GM18951 (cell line): ENCODE data around the gene D2HGDH.
"Not testable (repeated sequence)": the region's sequence is repeated elsewhere in the genome, so short reads cannot be mapped to it uniquely, and the experiment has no call there.

Source experiments
- POLR2A ChIP-seq: IDR thresholded peaks from 4 replicates; pipeline ENCODE4 v1.6.1; 2011; ENCODE audit warnings: mild to moderate bottlenecking; ENCODE audit not compliant: insufficient read length, insufficient read depth; ENCODE audit errors: extremely low read depth
- in situ Hi-C: fragments of 300-500 bp; cut with MboI; formaldehyde crosslinking; loops from one replicate; pipeline ENCODE4 v1.12.0; 2022; ENCODE audit warnings: low sequenced_read_pairs, mixed read lengths, inconsistent platforms; ENCODE audit not compliant: unreplicated experiment

D2HGDH gene

DNA sequence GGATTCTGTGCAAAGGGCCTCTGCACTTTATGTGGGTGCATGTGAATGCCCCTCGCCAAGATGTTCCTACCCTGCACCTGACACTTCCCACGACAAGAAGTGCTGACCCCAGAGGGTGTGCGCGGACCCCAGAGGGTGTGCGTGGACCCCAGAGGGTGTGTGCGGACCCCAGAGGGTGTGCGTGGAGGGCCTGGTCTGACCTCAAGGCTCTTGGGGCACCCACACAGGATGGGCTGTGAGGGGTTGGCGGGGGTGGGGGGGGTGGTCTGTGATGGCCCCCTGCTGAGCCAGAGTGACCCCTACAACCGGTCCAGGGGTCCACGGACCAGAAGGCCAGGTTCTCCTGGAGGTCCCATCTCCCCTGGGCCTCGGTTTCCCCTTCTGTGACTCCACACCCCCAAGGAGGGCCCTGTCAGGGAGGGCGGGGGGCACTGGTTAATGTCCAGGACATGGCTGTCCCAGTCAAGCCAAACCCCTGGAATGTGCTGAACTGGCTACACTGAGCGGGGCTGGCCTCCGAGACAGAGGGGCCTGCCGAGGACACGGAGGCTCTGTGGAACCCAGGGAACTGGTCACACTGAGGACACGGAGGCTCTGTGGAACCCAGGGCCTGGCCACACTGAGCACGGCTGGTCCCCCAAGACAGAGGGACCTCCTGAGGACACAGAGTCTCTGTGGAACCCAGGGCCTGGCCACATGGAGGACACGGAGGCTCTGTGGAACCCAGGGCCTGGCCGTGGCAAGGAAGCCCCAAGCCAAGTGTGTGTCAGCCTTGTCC lies 77.7 kb downstream of the D2HGDH start:
- in situ Hi-C loops = no loop called here
- TF ChIP-seq POLR2A = no peak

- in situ Hi-C loops = no loop called here
- TF ChIP-seq POLR2A = no peak
Observed at GRCh38 chr2:241812730-241813643, 78.6 kb downstream of the D2HGDH start.

DNA sequence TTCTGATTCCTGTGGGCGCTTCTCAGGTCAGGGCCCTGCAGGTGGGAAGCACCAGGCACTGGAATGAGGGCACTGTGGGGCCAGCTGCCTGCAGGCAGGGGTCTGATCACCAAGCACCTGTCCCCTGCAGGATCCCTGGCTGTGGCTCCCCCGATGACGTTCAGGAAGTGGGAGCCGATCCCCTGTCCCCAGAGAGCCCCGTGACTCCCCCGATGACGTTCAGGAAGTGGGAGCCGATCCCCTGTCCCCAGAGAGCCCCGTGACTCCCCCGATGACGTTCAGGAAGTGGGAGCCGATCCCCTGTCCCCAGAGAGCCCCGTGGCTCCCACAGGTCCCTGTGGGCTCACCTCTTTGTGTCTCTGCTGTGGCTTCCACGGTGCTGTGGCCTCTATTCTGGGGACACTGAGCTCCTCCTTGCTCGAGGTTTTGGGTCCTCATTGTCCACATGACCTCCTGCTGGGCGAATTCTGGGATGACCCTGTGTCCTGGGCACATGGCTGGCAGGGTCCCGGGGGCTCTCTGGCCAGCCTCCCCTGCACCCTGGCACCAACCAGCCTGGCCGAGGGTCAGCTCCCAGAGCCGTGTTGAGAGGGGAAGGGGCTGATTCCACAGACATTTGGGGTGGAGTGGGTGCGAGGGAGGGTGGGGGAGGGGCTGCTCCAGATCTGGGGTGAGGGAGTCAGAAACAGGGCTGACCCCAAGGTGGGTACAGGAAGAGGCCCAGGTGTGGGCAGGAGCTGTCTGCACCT lies 79.4 kb downstream of the D2HGDH start:
- in situ Hi-C loops = no loop called here
- TF ChIP-seq POLR2A = no peak

DNA sequence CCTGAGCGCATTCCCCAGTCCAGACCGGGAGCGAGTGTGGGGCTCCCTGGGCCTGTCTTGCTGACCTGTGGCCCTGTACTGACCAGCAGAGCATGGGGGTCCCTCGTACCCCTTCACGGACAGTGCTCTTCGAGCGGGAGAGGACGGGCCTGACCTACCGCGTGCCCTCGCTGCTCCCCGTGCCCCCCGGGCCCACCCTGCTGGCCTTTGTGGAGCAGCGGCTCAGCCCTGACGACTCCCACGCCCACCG lies 79.9 kb downstream of the D2HGDH start:
- TF ChIP-seq POLR2A = no peak
- in situ Hi-C loops = no loop called here

DNA sequence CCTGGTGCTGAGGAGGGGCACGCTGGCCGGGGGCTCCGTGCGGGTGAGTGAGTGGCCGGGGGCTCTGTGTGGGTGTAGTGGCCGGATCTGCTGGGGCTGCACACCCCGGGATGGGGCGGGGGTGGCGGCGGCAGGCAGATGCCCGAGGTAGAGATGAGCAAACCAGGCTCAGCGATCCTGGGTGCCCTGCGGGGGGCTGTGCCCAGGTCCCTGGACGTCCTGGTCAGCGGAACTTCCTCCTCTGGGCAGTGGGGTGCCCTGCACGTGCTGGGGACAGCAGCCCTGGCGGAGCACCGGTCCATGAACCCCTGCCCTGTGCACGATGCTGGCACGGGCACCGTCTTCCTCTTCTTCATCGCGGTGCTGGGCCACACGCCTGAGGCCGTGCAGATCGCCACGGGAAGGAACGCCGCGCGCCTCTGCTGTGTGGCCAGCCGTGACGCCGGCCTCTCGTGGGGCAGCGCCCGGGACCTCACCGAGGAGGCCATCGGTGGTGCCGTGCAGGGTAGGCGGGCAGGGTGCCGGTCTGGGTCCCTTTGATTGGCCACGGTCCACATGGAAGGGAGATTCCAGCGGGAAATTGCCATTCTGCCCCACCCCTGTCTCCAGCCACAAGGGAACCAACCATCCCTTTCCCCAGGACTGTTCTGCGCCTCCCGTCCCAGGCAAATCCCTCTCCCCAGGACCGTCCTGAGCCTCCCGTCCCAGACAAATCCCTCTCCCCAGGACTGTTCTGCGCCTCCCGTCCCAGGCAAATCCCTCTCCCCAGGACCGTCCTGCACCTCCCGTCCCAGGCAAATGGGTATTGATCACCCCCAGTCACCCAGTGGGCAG lies 80.4 kb downstream of the D2HGDH start:
- in situ Hi-C loops = no loop called here
- TF ChIP-seq POLR2A = no peak

DNA sequence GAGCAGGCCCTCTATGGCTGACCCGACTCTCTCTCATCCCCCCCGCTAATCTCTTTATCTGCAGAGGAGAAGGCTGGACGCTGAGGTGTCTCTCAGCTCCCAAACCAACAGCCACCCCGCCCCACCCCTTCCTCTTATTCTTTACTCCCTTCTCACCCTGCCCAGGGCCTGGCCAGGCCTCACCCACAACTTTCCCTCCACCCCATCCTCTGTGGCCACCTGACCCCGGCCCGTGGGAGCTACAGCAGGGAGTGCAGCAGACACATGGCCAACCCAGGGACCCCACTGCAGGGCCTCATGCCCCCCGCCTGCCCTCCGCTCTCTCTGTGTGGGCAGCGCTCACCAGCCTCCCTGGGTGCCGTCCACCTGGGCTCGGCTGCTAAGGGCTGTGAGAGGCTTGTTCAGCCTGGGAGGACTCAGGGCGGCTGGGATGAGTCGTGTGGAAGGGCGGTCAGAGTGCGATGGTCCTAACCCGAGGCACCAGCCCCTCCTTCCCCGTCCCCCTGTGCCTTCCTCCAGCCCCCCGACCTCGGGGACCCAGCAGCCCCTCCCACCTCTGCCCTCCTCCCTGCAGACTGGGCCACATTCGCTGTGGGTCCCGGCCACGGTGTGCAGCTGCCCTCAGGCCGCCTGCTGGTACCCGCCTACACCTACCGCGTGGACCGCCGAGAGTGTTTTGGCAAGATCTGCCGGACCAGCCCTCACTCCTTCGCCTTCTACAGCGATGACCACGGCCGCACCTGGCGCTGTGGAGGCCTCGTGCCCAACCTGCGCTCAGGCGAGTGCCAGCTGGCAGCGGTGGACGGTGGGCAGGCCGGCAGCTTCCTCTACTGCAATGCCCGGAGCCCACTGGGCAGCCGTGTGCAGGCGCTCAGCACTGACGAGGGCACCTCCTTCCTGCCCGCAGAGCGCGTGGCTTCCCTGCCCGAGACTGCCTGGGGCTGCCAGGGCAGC lies 81.3 kb downstream of the D2HGDH start:
- TF ChIP-seq POLR2A = no peak
- in situ Hi-C loops = no loop called here

DNA sequence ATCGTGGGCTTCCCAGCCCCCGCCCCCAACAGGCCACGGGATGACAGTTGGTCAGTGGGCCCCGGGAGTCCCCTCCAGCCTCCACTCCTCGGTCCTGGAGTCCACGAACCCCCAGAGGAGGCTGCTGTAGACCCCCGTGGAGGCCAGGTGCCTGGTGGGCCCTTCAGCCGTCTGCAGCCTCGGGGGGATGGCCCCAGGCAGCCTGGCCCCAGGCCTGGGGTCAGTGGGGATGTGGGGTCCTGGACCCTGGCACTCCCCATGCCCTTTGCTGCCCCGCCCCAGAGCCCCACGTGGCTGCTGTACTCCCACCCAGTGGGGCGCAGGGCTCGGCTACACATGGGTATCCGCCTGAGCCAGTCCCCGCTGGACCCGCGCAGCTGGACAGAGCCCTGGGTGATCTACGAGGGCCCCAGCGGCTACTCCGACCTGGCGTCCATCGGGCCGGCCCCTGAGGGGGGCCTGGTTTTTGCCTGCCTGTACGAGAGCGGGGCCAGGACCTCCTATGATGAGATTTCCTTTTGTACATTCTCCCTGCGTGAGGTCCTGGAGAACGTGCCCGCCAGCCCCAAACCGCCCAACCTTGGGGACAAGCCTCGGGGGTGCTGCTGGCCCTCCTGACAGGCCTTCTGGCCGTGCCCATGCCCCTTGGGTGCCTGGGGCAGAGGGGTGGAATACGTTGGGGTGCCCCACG lies 82.1 kb downstream of the D2HGDH start:
- in situ Hi-C loops = no loop called here
- no peak for TF ChIP-seq POLR2A

GRCh38 chr2:241817126-241817820 lies 82.8 kb downstream of the D2HGDH start:
- no peak for TF ChIP-seq POLR2A

DNA sequence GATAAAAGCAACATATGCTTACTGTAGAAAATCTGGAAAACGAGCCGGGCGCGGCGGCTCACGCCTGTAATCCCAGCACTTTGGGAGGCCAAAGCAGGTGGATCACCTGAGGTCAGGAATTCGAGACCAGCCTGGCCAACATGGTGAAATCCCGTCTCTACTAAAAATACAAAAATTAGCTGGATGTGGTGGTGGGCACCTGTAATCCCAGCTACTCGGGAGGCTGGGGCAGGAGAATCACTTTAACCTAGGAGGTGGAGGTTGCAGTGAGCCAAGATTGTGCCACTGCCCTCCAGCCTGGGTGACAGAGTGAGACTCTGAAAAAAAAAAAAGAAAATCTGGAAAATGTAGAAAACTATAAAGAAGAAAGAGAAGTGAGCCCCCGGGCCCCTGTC lies 83.4 kb downstream of the D2HGDH start:
- in situ Hi-C loops = not testable (repeated sequence)

More at GRCh38 chr2:241817126-241817820, 82.8 kb downstream of the D2HGDH start:
- in situ Hi-C loops = no loop called here
